PFSK-1 (cell line): ENCODE data around the gene C9orf153.

Experiments
- FOXP2 ChIP-seq: optimal IDR thresholded peaks from 2 replicates; pipeline ENCODE3; 2011; ENCODE audit warnings: borderline replicate concordance, control low read depth, inconsistent platforms; ENCODE audit not compliant: insufficient read depth; ENCODE audit errors: extremely low read length, extremely low read depth
- TAF1 ChIP-seq: IDR thresholded peaks from 2 replicates; pipeline ENCODE4 v1.6.1; 2012; ENCODE audit warnings: low read length, control low read depth, borderline replicate concordance; ENCODE audit not compliant: insufficient read depth
- TF ChIP-seq, protein P1 (sequence below), 2 experiments: IDR thresholded peaks; 2 replicates each; pipeline versions ENCODE4 v1.6.1 to v1.8.0; 2011 to 2012; ENCODE audit warnings: low read depth in 2 of 2, low read length in 2 of 2, control low read depth in 1 of 2, inconsistent platforms in 1 of 2, mild to moderate bottlenecking in 1 of 2, moderate library complexity in 1 of 2; ENCODE audit not compliant: insufficient read depth in 1 of 2

C9orf153 gene

DNA sequence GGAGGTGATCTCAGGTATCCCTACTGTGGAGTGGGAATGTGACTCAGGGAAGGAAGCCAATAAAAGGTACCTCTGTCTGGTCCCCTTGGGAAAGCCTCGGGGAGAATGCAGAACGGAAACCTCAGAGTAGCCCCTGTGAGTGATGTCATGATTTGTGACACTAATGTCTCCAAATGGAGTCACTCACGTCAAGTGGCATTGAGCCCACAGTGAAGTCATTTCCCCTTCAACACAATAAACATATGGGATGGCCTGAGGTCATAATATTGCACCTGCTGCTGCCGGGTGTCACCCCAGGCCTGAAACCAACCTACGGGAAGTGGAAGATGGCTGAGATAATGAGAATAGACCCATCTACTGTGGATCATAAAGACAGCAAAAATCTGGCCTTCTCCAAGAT is 84.2 kb downstream of the C9orf153 start:
- TF ChIP-seq TAF1 (no peak), FOXP2 (no peak)
- TF ChIP-seq, protein P1, sequence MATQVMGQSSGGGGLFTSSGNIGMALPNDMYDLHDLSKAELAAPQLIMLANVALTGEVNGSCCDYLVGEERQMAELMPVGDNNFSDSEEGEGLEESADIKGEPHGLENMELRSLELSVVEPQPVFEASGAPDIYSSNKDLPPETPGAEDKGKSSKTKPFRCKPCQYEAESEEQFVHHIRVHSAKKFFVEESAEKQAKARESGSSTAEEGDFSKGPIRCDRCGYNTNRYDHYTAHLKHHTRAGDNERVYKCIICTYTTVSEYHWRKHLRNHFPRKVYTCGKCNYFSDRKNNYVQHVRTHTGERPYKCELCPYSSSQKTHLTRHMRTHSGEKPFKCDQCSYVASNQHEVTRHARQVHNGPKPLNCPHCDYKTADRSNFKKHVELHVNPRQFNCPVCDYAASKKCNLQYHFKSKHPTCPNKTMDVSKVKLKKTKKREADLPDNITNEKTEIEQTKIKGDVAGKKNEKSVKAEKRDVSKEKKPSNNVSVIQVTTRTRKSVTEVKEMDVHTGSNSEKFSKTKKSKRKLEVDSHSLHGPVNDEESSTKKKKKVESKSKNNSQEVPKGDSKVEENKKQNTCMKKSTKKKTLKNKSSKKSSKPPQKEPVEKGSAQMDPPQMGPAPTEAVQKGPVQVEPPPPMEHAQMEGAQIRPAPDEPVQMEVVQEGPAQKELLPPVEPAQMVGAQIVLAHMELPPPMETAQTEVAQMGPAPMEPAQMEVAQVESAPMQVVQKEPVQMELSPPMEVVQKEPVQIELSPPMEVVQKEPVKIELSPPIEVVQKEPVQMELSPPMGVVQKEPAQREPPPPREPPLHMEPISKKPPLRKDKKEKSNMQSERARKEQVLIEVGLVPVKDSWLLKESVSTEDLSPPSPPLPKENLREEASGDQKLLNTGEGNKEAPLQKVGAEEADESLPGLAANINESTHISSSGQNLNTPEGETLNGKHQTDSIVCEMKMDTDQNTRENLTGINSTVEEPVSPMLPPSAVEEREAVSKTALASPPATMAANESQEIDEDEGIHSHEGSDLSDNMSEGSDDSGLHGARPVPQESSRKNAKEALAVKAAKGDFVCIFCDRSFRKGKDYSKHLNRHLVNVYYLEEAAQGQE (IDR thresholded peaks at IDR 0.05; ENCODE audit: insufficient read depth in 1 of 2, low read depth in 2 of 2, low read length in 2 of 2) = no peak
